Activated CD8-positive, alpha-beta memory T cell treated with anti-CD3 and anti-CD28 coated beads, Interleukin-2, amount 50 U/mL, for 4 hours (primary cell): ENCODE results near the gene RNF146.
"Not testable (repeated sequence)": the region's sequence is repeated elsewhere in the genome, so short reads cannot be mapped to it uniquely, and the experiment has no call there.

Experiments used
- DNase-seq: peaks from one replicate; pipeline ENCODE4 v3.0.0-alpha.2; 2020

The RNF146 gene

GRCh38 chr6:127266178-127266891 is at the start of gene RNF146:
Gene RNF146 (plus strand): TSS chr6:127266864. CDS start chr6:127280339, 13,475 bp downstream.
- peak; percentile 72 for DNase-seq

GRCh38 chr6:127219869-127220268 is 46.8 kb upstream of the RNF146 start:
- DNase-seq: no peak

- no peak for DNase-seq
These were observed 45.5 kb upstream of the RNF146 start for GRCh38 chr6:127221201-127221600.

DNA sequence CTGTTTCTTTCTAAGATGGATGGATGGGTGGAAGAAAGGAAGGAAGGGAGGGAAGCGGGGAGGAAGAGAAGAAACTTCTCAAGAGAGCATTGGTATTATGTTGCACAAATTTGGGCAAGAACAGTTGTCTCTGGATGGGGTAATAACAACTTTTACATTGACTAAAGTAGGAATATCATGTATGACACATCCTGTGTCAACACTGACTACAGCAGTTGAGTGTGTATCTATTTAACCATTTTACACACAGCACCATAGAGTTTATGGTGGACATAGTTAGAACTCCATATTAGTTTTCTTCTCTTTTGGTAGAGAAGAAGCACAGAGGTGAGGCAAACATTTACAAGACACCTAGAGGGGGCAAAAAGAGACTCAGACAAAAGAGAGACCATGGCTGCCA is 44.2 kb upstream of the RNF146 start:
- DNase-seq: no peak

DNA sequence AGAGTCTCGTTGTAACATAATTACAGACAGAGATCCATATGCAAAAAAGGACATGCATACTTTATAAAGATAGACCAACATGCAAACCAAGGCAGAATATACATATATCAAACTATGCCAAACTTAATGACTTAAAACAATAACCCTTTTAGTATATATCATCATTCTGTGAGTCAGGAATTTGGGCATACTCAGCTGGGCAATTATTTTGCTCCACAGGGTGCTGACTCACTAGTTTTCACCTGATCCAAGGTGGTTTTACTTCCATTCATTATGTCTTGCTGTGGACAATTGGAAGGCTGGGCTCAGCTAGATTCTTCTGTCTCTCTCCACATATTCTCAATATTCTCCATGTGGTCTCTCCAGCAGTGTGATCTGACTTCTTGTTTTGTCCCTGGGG is 41.2 kb upstream of the RNF146 start:
- DNase-seq: no peak

- DNase-seq: not testable (repeated sequence)
These were observed 32.8 kb upstream of the RNF146 start for GRCh38 chr6:127233819-127234218.

GRCh38 chr6:127243501-127243900 is 23.2 kb upstream of the RNF146 start:
- no peak for DNase-seq

GRCh38 chr6:127247114-127248096 is 19.3 kb upstream of the RNF146 start:
- DNase-seq: no peak

DNA sequence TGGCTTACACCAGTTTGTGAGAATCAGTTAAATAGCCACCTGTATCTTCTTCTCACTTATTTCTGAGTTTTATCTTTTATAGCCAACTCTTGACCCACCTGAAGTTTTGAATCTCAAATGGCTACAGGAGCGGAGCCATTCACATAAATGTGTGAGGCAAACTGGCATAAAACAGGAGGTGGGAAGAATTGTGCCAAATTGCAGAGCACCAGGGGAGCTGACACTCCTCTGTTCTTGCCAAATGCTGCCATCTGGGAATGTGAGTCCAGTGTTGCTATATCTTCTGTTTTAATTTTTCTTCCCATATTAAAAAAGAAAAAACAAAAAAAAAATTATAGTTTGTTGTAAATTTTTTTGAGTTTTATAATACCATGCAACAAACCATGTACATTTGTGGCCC is 17.0 kb upstream of the RNF146 start:
- no peak for DNase-seq

GRCh38 chr6:127255286-127255685 is 11.4 kb upstream of the RNF146 start:
- no peak for DNase-seq

DNA sequence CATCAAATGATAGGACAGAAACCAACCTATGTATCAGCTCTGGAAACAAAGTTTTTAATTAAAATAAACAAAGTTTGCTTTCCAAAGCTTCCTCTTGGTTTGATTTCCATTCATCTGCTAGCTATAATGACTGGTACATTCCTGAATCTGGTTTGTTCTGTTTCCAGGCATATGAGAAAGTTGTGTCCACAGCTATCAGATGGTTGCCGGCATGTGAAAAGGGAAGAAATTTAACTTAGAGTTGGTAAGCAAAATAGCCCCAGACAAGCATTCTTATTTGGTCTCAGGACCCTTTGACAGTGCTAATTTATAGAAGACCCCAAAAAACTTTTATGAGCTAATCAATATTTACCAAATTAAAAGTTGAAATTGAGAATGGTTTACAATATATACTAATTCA is 3.8 kb upstream of the RNF146 start:
- DNase-seq: no peak

DNA sequence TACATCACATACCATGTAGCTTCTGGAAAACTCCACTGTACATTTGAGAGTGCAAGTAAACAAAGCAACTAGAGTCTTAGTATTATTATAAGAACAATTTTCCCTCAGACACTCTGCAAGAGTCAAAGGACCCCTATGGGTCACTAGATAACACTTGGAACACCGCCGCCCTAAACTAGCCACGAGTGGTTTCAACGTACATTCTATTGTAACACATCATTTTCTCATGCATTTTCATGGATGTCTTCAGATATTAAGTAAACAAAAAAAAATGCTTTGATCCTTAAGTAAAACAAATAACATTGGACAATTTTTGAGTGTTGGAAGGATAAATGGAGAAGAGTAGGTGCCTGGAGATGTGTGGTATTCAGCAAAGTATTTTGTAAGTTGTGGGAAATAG is 3.2 kb upstream of the RNF146 start:
- DNase-seq: no peak

DNA sequence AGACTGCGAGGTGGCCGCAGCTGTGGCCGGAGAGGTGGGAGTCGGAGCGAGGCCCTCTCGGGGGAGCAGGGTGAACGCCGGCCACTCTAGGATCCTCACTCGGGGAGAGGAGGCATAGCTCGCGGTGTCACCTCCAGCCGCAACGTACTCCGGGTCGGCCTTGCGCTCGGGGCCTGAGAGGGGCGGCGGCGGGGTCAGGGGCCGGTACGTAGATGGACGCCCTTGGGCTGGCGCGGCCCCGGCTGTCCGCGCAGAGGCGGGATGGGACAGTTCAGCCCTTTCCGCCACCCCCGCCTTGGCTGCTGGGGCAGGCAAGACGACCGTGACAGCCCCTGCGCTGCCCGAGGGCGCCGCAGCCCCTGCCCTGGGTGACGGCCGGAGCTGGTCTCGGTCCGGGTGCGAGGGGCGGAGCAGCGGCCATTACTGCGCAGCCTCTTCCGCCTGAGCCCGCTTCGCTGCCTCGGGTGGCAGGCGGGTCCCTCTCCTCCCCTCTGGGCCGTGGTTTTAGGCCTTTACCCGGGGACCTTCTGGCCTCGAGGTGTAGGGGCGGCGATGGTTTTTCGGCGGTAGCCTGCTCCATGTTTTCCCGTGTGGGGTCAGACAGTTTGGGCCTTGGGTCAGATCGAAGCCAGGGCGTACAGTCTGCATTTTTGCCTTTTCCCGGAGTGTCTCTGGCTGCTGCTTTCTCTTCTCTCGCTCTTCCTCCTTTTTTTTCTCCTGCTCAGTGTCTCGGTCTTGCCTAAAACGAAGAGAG is 405 bp downstream of the RNF146 start:
- DNase-seq: peak; percentile 51

- DNase-seq: no peak
These were observed 1.3 kb downstream of the RNF146 start for GRCh38 chr6:127267646-127268625.

- DNase-seq: no peak
These were observed 5.9 kb downstream of the RNF146 start for GRCh38 chr6:127272576-127272975.

GRCh38 chr6:127273499-127273898 is 6.8 kb downstream of the RNF146 start:
- DNase-seq: no peak

- no peak for DNase-seq
These were observed 9.7 kb downstream of the RNF146 start for GRCh38 chr6:127276331-127276730.

- DNase-seq: no peak
These were observed 11.5 kb downstream of the RNF146 start for GRCh38 chr6:127277878-127278843.

DNA sequence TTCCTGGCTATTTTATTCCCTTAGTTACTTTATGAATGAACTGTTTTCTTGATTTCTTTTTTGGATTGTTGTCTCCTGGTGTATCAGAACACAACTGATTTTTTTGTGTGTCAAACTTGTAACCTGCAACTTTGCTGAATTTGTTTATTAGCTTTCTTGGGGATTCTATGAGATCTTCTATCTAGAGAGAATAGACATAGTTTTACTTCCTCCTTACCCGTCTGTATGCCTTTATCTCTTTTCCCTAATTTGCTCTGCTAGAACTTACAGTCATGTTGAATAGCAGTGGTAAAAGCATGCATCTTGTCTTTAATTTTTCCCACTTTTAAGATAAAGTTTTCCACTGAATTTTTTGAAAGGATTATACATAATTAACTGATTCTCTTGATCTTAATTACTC is 13.2 kb downstream of the RNF146 start:
- DNase-seq: no peak

- no peak for DNase-seq
These were observed 15.5 kb downstream of the RNF146 start for GRCh38 chr6:127282184-127282583.

GRCh38 chr6:127288705-127289104 is 22.0 kb downstream of the RNF146 start:
- no peak for DNase-seq
